Thoracic aorta (tissue), 2 donors: ENCODE measurements around the gene KISS1. TPM values are rescaled to one million over a fixed set of nuclear protein-coding genes. Genes with fewer than 3 reads are reported as not detected.

Source experiments
- ATAC-seq: fragments of 150-250 bp; one replicate; pipeline ENCODE4 v1.8.0; 2017; ENCODE audit warnings: low read depth; ENCODE audit not compliant: insufficient number of reproducible peaks, low FRiP score
- DNase-seq: peaks from one replicate; pipeline ENCODE4 v3.0.0-alpha.2; 2020; ENCODE audit warnings: low spot score
- H3K27ac ChIP-seq, 2 donors: fragments of 200-600 bp; sonication (generic); 1 replicate in 1 of 2; 2 replicates in 1 of 2; pipeline ENCODE4 v1.5.1; 2016; ENCODE audit warnings: mild to moderate bottlenecking in 2 of 2, moderate library complexity in 2 of 2
- H3K27me3 ChIP-seq: fragments of 200-600 bp; sonication (generic); replicated peaks from 2 replicates; pipeline ENCODE4 v1.6.0; 2016; ENCODE audit warnings: mild to moderate bottlenecking; ENCODE audit not compliant: insufficient read depth
- H3K36me3 ChIP-seq: fragments of 200-600 bp; sonication (generic); one replicate; pipeline ENCODE4 v1.5.1; 2016
- H3K4me1 ChIP-seq, 2 donors: fragments of 200-600 bp; sonication (generic); 1 replicate in 1 of 2; 2 replicates in 1 of 2; pipeline versions ENCODE4 v1.5.1 to v1.6.0; 2016; ENCODE audit warnings: low read depth in 2 of 2, mild to moderate bottlenecking in 1 of 2; ENCODE audit not compliant: control insufficient read depth in 1 of 2
- H3K4me3 ChIP-seq: fragments of 200-600 bp; sonication (generic); 2 replicates; pipeline ENCODE4 v1.5.1; 2016; ENCODE audit warnings: mild to moderate bottlenecking
- H3K9me3 ChIP-seq: fragments of 200-600 bp; sonication (generic); 2 replicates; pipeline ENCODE4 v1.5.1; 2016
- CTCF ChIP-seq: fragments of 200-600 bp; sonication (generic); IDR thresholded peaks from one replicate; pipeline ENCODE4 v1.5.1; 2019; ENCODE audit warnings: antibody characterized with exemption
- total RNA-seq, 2 donors: library from RNA; depleted of rRNA; stranded (reverse); fragments of >200 nt; gene quantifications; one replicate each; pipeline versions ENCODE4 v1.1.0 to v1.2.3, GENCODE V29; 2016

Gene KISS1
- total RNA-seq, 2 donors from 2014 or later = not detected

- Histone ChIP-seq H3K4me1 (no peaks in the 10 kb centered on the region), H3K27me3 (no peaks in the 10 kb centered on the region), H3K27ac (no peak overlapping the region), H3K4me3 (no peak overlapping the region), H3K36me3 (no peaks in the 10 kb centered on the region), H3K9me3 (no peaks in the 10 kb centered on the region)
- DNase-seq (no peak), ATAC-seq (no peak)
- no peak for TF ChIP-seq CTCF
These were observed 2.2 kb downstream of the KISS1 start for GRCh38 chr1:204194080-204194479.

- no peak for TF ChIP-seq CTCF
- no peaks in the 10 kb centered on the region for H3K27me3 ChIP-seq
These were observed 3.5 kb downstream of the KISS1 start for GRCh38 chr1:204192589-204193352.

GRCh38 chr1:204192046-204192445 lies 4.2 kb downstream of the KISS1 start:
- Histone ChIP-seq H3K9me3 (no peaks in the 10 kb centered on the region), H3K27me3 (no peaks in the 10 kb centered on the region), H3K27ac (no peak overlapping the region), H3K4me3 (no peak overlapping the region), H3K36me3 (no peaks in the 10 kb centered on the region), H3K4me1 (no peaks in the 10 kb centered on the region)
- TF ChIP-seq CTCF = no peak
- DNase-seq (no peak), ATAC-seq (no peak)

More at GRCh38 chr1:204192589-204193352, 3.5 kb downstream of the KISS1 start:
- ATAC-seq = no peak
- Histone ChIP-seq H3K4me1 (no peaks in the 10 kb centered on the region), H3K36me3 (no peaks in the 10 kb centered on the region), H3K9me3 (no peaks in the 10 kb centered on the region), H3K27ac (no peak overlapping the region), H3K4me3 (no peak overlapping the region)
- no peak for DNase-seq

- Histone ChIP-seq H3K27me3 (no peaks in the 10 kb centered on the region), H3K36me3 (no peaks in the 10 kb centered on the region), H3K4me3 (no peak overlapping the region), H3K4me1 (no peaks in the 10 kb centered on the region), H3K27ac (no peak overlapping the region), H3K9me3 (no peaks in the 10 kb centered on the region)
- no peak for ATAC-seq
- TF ChIP-seq CTCF = no peak
- no peak for DNase-seq
These were observed 4.8 kb downstream of the KISS1 start for GRCh38 chr1:204191456-204191855.

GRCh38 chr1:204190212-204191211 lies 5.8 kb downstream of the KISS1 start:
- Histone ChIP-seq H3K36me3 (no peaks in the 10 kb centered on the region), H3K27me3 (no peaks in the 10 kb centered on the region), H3K27ac (no peak overlapping the region), H3K9me3 (no peaks in the 10 kb centered on the region), H3K4me3 (peak overlapping the region; percentile 41), H3K4me1 (no peaks in the 10 kb centered on the region)
- ATAC-seq (no peak), DNase-seq (no peak)
- no peak for TF ChIP-seq CTCF
